ENCODE results near the gene GAL.

The GAL gene

GRCh38 chr11:68654978-68655377 is 29.4 kb upstream of the GAL start:
- Histone ChIP-seq H3K27me3 (ENCODE audit: control insufficient read depth, low read length) (0 out of 2 replicates have a peak, but pooled peaks cover under 1% of the 10 kb centered on the region), H3K4me3 (ENCODE audit: low read length) (no peak overlapping the region), H3K4me2 (ENCODE audit: low read length) (no peak overlapping the region), H3K9me2 (replicated peaks; ENCODE audit: control insufficient read depth, low read length) (no peaks in the 10 kb centered on the region), H4K20me1 (ENCODE audit: control insufficient read depth, insufficient read depth, low read depth, low read length) (no peaks in the 10 kb centered on the region), H3F3A (ENCODE audit: control insufficient read depth, insufficient read depth) (no peaks in the 10 kb centered on the region), H3K36me3 (ENCODE audit: control insufficient read depth, low read length) (no peaks in the 10 kb centered on the region), H3K9me3 (ENCODE audit: control insufficient read depth, insufficient read depth, low read length) (no peaks in the 10 kb centered on the region), H3K79me2 (ENCODE audit: control insufficient read depth, low read length) (no peaks in the 10 kb centered on the region), H3K4me1 (ENCODE audit: control insufficient read depth, low read length) (peaks cover 8% of the 10 kb centered on the region), H3K27ac (ENCODE audit: low read depth, low read length) (no peak overlapping the region)
- no peak for TF ChIP-seq CTCF (IDR thresholded peaks at IDR 0.05; ENCODE audit: low read depth, low read length, poor library complexity, severe bottlenecking)
- TF ChIP-seq EZH2phosphoT487 (IDR thresholded peaks at IDR 0.05; ENCODE audit: borderline replicate concordance, low read length), result no peak

GRCh38 chr11:68655406-68655805 is 28.9 kb upstream of the GAL start:
- Histone ChIP-seq H3K4me2 (ENCODE audit: low read length) (no peak overlapping the region), H4K20me1 (ENCODE audit: control insufficient read depth, insufficient read depth, low read depth, low read length) (no peaks in the 10 kb centered on the region), H3K9me3 (ENCODE audit: control insufficient read depth, insufficient read depth, low read length) (no peaks in the 10 kb centered on the region), H3K27ac (ENCODE audit: low read depth, low read length) (no peak overlapping the region), H3K36me3 (ENCODE audit: control insufficient read depth, low read length) (no peaks in the 10 kb centered on the region), H3K27me3 (ENCODE audit: control insufficient read depth, low read length) (no peaks in the 10 kb centered on the region), H3F3A (ENCODE audit: control insufficient read depth, insufficient read depth) (no peaks in the 10 kb centered on the region), H3K9me2 (replicated peaks; ENCODE audit: control insufficient read depth, low read length) (no peaks in the 10 kb centered on the region), H3K4me1 (ENCODE audit: control insufficient read depth, low read length) (peaks cover 8% of the 10 kb centered on the region), H3K4me3 (ENCODE audit: low read length) (no peak overlapping the region), H3K79me2 (ENCODE audit: control insufficient read depth, low read length) (no peaks in the 10 kb centered on the region)
- no peak for TF ChIP-seq EZH2phosphoT487 (IDR thresholded peaks at IDR 0.05; ENCODE audit: borderline replicate concordance, low read length)
- TF ChIP-seq CTCF (IDR thresholded peaks at IDR 0.05; ENCODE audit: low read depth, low read length, poor library complexity, severe bottlenecking), result no peak

- Histone ChIP-seq H3K27me3 (ENCODE audit: control insufficient read depth, low read length) (no peaks in the 10 kb centered on the region), H3K79me2 (ENCODE audit: control insufficient read depth, low read length) (no peaks in the 10 kb centered on the region)
These were observed 28.5 kb upstream of the GAL start for GRCh38 chr11:68655806-68656205.

More at GRCh38 chr11:68655806-68656205, 28.5 kb upstream of the GAL start:
- H3K27ac ChIP-seq (ENCODE audit: low read depth, low read length), result no peak overlapping the region
- peaks cover 8% of the 10 kb centered on the region for H3K4me1 ChIP-seq (ENCODE audit: control insufficient read depth, low read length)
- no peaks in the 10 kb centered on the region for H4K20me1 ChIP-seq (ENCODE audit: control insufficient read depth, insufficient read depth, low read depth, low read length)
- H3K4me3 ChIP-seq (ENCODE audit: low read length), result no peak overlapping the region
- H3K9me3 ChIP-seq (ENCODE audit: control insufficient read depth, insufficient read depth, low read length), result no peaks in the 10 kb centered on the region
- no peaks in the 10 kb centered on the region for H3K36me3 ChIP-seq (ENCODE audit: control insufficient read depth, low read length)
- no peaks in the 10 kb centered on the region for H3F3A ChIP-seq (ENCODE audit: control insufficient read depth, insufficient read depth)
- H3K9me2 ChIP-seq (replicated peaks; ENCODE audit: control insufficient read depth, low read length), result no peaks in the 10 kb centered on the region
- TF ChIP-seq EZH2phosphoT487 (IDR thresholded peaks at IDR 0.05; ENCODE audit: borderline replicate concordance, low read length), result no peak
- TF ChIP-seq CTCF (IDR thresholded peaks at IDR 0.05; ENCODE audit: low read depth, low read length, poor library complexity, severe bottlenecking), result no peak
- H3K4me2 ChIP-seq (ENCODE audit: low read length), result no peak overlapping the region
